ENCODE results near the gene EPHA8. TPM values are rescaled to one million over a fixed set of nuclear protein-coding genes. Genes with fewer than 3 reads are reported as not detected.

EPHA8 gene
- total RNA-seq, 1 experiment from 2014 or later = 3.8 TPM

DNA sequence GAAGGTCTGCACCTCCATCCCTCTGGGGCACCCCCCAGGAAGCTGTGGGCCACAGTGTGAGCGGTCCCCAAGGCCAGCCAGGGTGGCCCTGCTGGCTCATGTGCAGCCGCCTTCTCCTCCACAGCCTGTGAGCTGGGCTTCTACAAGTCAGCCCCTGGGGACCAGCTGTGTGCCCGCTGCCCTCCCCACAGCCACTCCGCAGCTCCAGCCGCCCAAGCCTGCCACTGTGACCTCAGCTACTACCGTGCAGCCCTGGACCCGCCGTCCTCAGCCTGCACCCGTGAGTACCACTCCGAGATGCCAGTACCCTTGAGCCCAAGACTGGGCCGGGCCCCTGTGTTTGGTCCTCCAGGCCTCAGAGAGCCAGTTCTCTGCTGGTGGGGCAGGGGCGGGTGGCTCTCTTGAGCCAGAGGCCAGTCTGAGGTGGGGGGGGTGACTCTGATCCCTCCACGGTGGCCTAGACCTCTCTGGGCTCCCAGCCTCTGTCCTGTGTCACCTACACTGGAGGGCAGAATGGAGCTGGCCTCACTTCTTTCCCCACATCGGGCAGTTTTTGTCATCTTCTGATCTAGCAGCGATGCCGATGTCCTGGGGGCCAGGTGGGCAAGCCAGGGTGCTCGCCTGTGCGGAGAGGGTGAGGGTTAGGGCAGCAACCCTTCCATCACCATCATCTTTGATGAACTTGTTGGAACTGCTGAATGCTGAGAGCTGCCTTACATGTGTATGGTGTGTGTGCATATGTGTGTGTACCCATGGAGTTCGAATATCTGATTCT, 23.3 kb downstream of the EPHA8 start (continued):
- TF ChIP-seq HMGA2 (CRISPR knock-in tag; IDR thresholded peaks at IDR 0.05) = no peak
- TF ChIP-seq NFATC4 (CRISPR knock-in tag; IDR thresholded peaks at IDR 0.05) = no peak
- no peak for TF ChIP-seq NR1H2 (CRISPR knock-in tag; IDR thresholded peaks at IDR 0.05)
- TF ChIP-seq TEAD4 (CRISPR knock-in tag; IDR thresholded peaks at IDR 0.05) = no peak

DNA sequence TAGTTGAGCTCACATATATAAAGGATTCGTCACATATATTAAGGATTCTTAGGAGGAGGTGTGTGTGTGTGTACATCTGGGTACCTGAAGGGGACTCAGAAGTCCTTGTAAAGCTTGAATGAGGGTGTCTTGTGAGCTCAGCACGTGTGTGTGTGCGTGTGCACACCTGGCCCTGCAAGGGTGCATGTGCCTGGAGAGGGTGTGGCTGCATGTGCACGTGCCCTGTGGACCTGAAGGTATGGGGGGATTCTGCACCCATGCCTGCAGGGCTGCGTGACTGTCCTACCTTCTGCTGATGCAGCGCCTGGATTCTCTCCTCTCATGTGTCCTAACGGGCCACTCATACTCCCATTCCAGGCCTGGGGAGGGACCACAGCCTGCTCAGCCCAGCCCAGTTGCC, 24.0 kb downstream of the EPHA8 start:
- no peak overlapping the region for H3K4me3 Mint-ChIP-seq
- CTCF ChIA-PET = no interaction called here
- no peaks in the 10 kb centered on the region for H3K4me1 Mint-ChIP-seq
- TF ChIP-seq, protein P1, sequence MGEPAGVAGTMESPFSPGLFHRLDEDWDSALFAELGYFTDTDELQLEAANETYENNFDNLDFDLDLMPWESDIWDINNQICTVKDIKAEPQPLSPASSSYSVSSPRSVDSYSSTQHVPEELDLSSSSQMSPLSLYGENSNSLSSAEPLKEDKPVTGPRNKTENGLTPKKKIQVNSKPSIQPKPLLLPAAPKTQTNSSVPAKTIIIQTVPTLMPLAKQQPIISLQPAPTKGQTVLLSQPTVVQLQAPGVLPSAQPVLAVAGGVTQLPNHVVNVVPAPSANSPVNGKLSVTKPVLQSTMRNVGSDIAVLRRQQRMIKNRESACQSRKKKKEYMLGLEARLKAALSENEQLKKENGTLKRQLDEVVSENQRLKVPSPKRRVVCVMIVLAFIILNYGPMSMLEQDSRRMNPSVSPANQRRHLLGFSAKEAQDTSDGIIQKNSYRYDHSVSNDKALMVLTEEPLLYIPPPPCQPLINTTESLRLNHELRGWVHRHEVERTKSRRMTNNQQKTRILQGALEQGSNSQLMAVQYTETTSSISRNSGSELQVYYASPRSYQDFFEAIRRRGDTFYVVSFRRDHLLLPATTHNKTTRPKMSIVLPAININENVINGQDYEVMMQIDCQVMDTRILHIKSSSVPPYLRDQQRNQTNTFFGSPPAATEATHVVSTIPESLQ (CRISPR knock-in tag; IDR thresholded peaks at IDR 0.05) = no peak
- TF ChIP-seq TP53 (CRISPR knock-in tag; IDR thresholded peaks at IDR 0.05) (no peak), ZNF219 (CRISPR knock-in tag; IDR thresholded peaks at IDR 0.05; ENCODE audit: borderline replicate concordance) (no peak), JUN (CRISPR knock-in tag; IDR thresholded peaks at IDR 0.05) (no peak), ZNF396 (CRISPR knock-in tag; IDR thresholded peaks at IDR 0.05; ENCODE audit: borderline replicate concordance) (no peak), SMAD3 (CRISPR knock-in tag; IDR thresholded peaks at IDR 0.05; ENCODE audit: borderline replicate concordance) (no peak)
- TF ChIP-seq, protein P2, sequence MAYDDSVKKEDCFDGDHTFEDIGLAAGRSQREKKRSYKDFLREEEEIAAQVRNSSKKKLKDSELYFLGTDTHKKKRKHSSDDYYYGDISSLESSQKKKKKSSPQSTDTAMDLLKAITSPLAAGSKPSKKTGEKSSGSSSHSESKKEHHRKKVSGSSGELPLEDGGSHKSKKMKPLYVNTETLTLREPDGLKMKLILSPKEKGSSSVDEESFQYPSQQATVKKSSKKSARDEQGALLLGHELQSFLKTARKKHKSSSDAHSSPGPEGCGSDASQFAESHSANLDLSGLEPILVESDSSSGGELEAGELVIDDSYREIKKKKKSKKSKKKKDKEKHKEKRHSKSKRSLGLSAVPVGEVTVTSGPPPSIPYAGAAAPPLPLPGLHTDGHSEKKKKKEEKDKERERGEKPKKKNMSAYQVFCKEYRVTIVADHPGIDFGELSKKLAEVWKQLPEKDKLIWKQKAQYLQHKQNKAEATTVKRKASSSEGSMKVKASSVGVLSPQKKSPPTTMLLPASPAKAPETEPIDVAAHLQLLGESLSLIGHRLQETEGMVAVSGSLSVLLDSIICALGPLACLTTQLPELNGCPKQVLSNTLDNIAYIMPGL (CRISPR knock-in tag; IDR thresholded peaks at IDR 0.05) = no peak
- TF ChIP-seq, protein P3, sequence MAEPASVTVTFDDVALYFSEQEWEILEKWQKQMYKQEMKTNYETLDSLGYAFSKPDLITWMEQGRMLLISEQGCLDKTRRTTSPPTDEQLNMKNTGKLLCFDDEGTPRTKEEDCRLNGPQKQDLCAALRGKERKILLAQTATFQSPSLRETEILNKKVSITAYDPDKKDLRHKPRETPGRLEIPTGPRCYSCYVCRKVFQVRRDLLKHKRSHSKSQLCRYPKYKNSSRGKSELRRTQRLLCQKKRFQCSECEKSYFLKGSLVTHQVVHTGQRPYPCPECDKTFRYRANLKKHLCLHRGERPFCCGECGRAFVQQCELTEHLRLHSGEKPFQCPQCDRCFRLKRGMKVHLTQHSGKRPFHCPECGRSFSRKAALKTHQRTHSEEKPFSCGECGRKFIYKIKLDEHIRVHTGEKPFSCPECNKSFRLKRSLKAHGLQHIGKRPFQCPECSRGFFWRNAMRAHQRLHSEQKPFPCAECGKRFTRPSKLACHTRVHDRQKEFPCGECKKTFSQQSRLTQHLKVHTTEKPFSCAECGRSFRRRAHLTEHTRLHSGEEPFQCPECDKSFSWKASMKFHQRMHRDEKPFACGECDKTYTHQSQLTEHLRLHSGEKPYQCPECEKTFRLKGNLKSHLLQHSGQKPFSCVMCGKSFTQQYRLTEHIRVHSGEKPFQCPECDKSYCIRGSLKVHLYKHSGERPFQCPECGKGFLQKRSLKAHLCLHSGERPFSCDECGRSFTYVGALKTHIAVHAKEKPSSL (CRISPR knock-in tag; conservative IDR thresholded peaks at IDR 0.05) = no peak
- TF ChIP-seq, protein P4, sequence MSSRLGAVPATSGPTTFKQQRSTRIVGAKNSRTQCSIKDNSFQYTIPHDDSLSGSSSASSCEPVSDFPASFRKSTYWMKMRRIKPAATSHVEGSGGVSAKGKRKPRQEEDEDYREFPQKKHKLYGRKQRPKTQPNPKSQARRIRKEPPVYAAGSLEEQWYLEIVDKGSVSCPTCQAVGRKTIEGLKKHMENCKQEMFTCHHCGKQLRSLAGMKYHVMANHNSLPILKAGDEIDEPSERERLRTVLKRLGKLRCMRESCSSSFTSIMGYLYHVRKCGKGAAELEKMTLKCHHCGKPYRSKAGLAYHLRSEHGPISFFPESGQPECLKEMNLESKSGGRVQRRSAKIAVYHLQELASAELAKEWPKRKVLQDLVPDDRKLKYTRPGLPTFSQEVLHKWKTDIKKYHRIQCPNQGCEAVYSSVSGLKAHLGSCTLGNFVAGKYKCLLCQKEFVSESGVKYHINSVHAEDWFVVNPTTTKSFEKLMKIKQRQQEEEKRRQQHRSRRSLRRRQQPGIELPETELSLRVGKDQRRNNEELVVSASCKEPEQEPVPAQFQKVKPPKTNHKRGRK (CRISPR knock-in tag; IDR thresholded peaks at IDR 0.05; ENCODE audit: borderline replicate concordance) = no peak
- DNase-seq (ENCODE audit: low spot score) (no peak), ATAC-seq (no peak)
- H3K27me3 Mint-ChIP-seq (ENCODE audit: low read depth) = no peaks in the 10 kb centered on the region; the same call in none of the 2 replicates
- POLR2A ChIA-PET = no interaction called here
- no peaks in the 10 kb centered on the region for H3K9me3 Mint-ChIP-seq
- H3K27ac Mint-ChIP-seq = no peak overlapping the region
- no peaks in the 10 kb centered on the region for H3K36me3 Mint-ChIP-seq

DNA sequence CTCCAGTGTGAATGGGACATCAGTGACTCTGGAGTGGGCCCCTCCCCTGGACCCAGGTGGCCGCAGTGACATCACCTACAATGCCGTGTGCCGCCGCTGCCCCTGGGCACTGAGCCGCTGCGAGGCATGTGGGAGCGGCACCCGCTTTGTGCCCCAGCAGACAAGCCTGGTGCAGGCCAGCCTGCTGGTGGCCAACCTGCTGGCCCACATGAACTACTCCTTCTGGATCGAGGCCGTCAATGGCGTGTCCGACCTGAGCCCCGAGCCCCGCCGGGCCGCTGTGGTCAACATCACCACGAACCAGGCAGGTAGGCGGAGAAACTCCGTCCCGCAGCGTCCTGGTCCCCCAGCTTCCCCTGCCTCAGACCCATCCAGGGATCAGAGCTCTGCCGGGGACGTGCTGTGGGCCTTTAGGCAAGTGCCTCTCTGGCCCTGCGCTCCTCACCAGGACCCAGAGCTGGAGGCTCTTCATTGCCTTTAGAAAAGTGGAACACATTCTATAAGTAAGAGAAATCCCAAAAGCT, 25.7 kb downstream of the EPHA8 start:
- no peak for DNase-seq (ENCODE audit: low spot score)
- TF ChIP-seq, protein P5, sequence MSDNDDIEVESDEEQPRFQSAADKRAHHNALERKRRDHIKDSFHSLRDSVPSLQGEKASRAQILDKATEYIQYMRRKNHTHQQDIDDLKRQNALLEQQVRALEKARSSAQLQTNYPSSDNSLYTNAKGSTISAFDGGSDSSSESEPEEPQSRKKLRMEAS (CRISPR knock-in tag; IDR thresholded peaks at IDR 0.05) = no peak
- TF ChIP-seq GABPB1 (CRISPR knock-in tag; IDR thresholded peaks at IDR 0.05) = no peak
- no peak for TF ChIP-seq RORB (CRISPR knock-in tag; IDR thresholded peaks at IDR 0.05)
- TF ChIP-seq NFYB (CRISPR knock-in tag; conservative IDR thresholded peaks at IDR 0.05; ENCODE audit: low read depth) = no peak
- no peak for TF ChIP-seq JAZF1 (CRISPR knock-in tag; IDR thresholded peaks at IDR 0.05)
- H3K27me3 Mint-ChIP-seq (ENCODE audit: low read depth) = no peaks in the 10 kb centered on the region; the same call in none of the 2 replicates

More for the DNA sequence above, 25.7 kb downstream of the EPHA8 start:
- Mint-ChIP-seq H3K4me3 (no peak overlapping the region), H3K27ac (no peak overlapping the region), H3K36me3 (no peaks in the 10 kb centered on the region), H3K4me1 (0 out of 2 replicates have a peak, but pooled peaks cover 2% of the 10 kb centered on the region), H3K9me3 (no peaks in the 10 kb centered on the region)
- CTCF ChIA-PET = no interaction called here
- POLR2A ChIA-PET = no interaction called here
- ATAC-seq = no peak
